Prostate gland (tissue), 2 donors: Measurements from ENCODE around the gene OR5H2. TPM values are rescaled to one million over a fixed set of nuclear protein-coding genes. Genes with fewer than 3 reads are reported as not detected.
A peak's percentile ranks its signal among the peaks of the same experiment; 100 is the strongest.

Experiments
- DNase-seq: peaks from one replicate; pipeline ENCODE4 v3.0.0-alpha.2; 2019; ENCODE audit warnings: low spot score
- H3K27ac ChIP-seq, 2 donors: fragments of 200-600 bp; sonication (generic); 2 replicates each; pipeline ENCODE4 v1.5.1; 2017 to 2019
- H3K27me3 ChIP-seq: fragments of 200-600 bp; sonication (generic); replicated peaks from 2 replicates; pipeline ENCODE4 v1.5.1; 2019; ENCODE audit not compliant: insufficient read depth
- H3K36me3 ChIP-seq, 2 donors: fragments of 200-600 bp; sonication (generic); 1 replicate in 1 of 2; 2 replicates in 1 of 2; pipeline versions ENCODE4 v1.5.1 to v1.8.1; 2017 to 2019
- H3K4me1 ChIP-seq: fragments of 200-600 bp; sonication (generic); replicated peaks from 2 replicates; pipeline ENCODE4 v1.5.1; 2019
- H3K4me3 ChIP-seq, 2 donors: fragments of 200-600 bp; sonication (generic); 2 replicates each; pipeline ENCODE4 v1.5.1; 2017 to 2019
- H3K9me3 ChIP-seq: fragments of 200-600 bp; sonication (generic); 2 replicates; pipeline ENCODE4 v1.5.1; 2017
- CTCF ChIP-seq, 4 experiments: fragments of 200-600 bp in 2 of 4; fragments of 450-650 bp in 2 of 4; sonication (generic) in 2 of 4; IDR thresholded peaks; 1 replicate in 3 of 4; 2 replicates in 1 of 4; pipeline ENCODE4 v1.5.1; 2016 to 2019; ENCODE audit warnings: antibody characterized with exemption in 4 of 4, mild to moderate bottlenecking in 2 of 4, moderate library complexity in 2 of 4
- POLR2A ChIP-seq: fragments of 450-650 bp; IDR thresholded peaks from one replicate; pipeline ENCODE4 v1.6.1; 2016; ENCODE audit warnings: antibody characterized with exemption, mild to moderate bottlenecking
- POLR2AphosphoS5 ChIP-seq: sonication (generic); formaldehyde crosslinking; IDR thresholded peaks from one replicate; pipeline ENCODE4 v1.6.1; 2017; ENCODE audit warnings: antibody characterized with exemption
- WGBS: methylation state at CpG from one replicate; pipeline ENCODE4 v1.1.5; 2018; 5-methylcytosine and 5-hydroxymethylcytosine counted together
- intact Hi-C: fragments of 100-400 bp; cut with DNase I; formaldehyde crosslinking; loops from one replicate; pipeline ENCODE4 v1.14.2; 2022
- total RNA-seq, 2 donors: library from RNA; depleted of rRNA; stranded (reverse); fragments of >200 nt; gene quantifications; one replicate each; pipeline ENCODE4 v1.1.0, GENCODE V29; 2016

Gene OR5H2
- total RNA-seq, 2 donors from 2014 or later: not detected

- intact Hi-C loops: no loop called here
- Histone ChIP-seq H3K9me3 (no peaks in the 10 kb centered on the region), H3K4me3 (no peak overlapping the region), H3K27ac (no peak overlapping the region), H3K36me3 (no peaks in the 10 kb centered on the region), H3K27me3 (no peaks in the 10 kb centered on the region), H3K4me1 (no peaks in the 10 kb centered on the region)
- TF ChIP-seq POLR2AphosphoS5 (no peak), POLR2A (no peak), CTCF (IDR thresholded peaks at IDR 0.05) (no peak)
- WGBS: 63% methylated on average over 2 of the region's 2 CpGs
- DNase-seq: no peak
These were observed 39.8 kb downstream of the OR5H2 start for GRCh38 chr3:98322101-98322500.

- WGBS: 67% methylated on average over 2 of the region's 2 CpGs
- no peaks in the 10 kb centered on the region for H3K4me1 ChIP-seq
- intact Hi-C loops: no loop called here
These were observed 40.4 kb downstream of the OR5H2 start for GRCh38 chr3:98322686-98323085.

GRCh38 chr3:98323425-98323824, 41.1 kb downstream of the OR5H2 start:
- H3K36me3 ChIP-seq: no peaks in the 10 kb centered on the region
- H3K4me1 ChIP-seq: no peaks in the 10 kb centered on the region
- TF ChIP-seq POLR2A (no peak), POLR2AphosphoS5 (no peak), CTCF (IDR thresholded peaks at IDR 0.05) (no peak)
- DNase-seq: no peak
- no peaks in the 10 kb centered on the region for H3K9me3 ChIP-seq
- H3K4me3 ChIP-seq: no peak overlapping the region
- H3K27me3 ChIP-seq: no peaks in the 10 kb centered on the region
- H3K27ac ChIP-seq: no peak overlapping the region
- intact Hi-C loops: no loop called here

More at GRCh38 chr3:98322686-98323085, 40.4 kb downstream of the OR5H2 start:
- Histone ChIP-seq H3K4me3 (no peak overlapping the region), H3K27ac (no peak overlapping the region), H3K9me3 (no peaks in the 10 kb centered on the region), H3K27me3 (no peaks in the 10 kb centered on the region), H3K36me3 (no peaks in the 10 kb centered on the region)
- no peak for DNase-seq
- no peak for TF ChIP-seq POLR2A
- TF ChIP-seq POLR2AphosphoS5: no peak
- TF ChIP-seq CTCF (IDR thresholded peaks at IDR 0.05): no peak

GRCh38 chr3:98325055-98325454, 42.8 kb downstream of the OR5H2 start:
- Histone ChIP-seq H3K4me1 (no peaks in the 10 kb centered on the region), H3K4me3 (peak overlapping the region; percentile 3 to 23), H3K27me3 (no peaks in the 10 kb centered on the region), H3K9me3 (no peaks in the 10 kb centered on the region), H3K27ac (peak overlapping the region in 1 of 2 donors; percentile 16), H3K36me3 (no peaks in the 10 kb centered on the region)
- intact Hi-C loops: loop anchor here (5.0 kb wide), 1 partner anchor 288 kb away; the partner anchor contains the start of gene GABRR3
- WGBS: 45% methylated on average over 12 of the region's 12 CpGs
- DNase-seq: peak; percentile 64
- TF ChIP-seq POLR2AphosphoS5 (peak; percentile 32), POLR2A (no peak)

GRCh38 chr3:98326105-98326893, 44.0 kb downstream of the OR5H2 start:
- no peaks in the 10 kb centered on the region for H3K4me1 ChIP-seq
- no peak overlapping the region for H3K4me3 ChIP-seq
- WGBS: 81% methylated on average over 2 of the region's 2 CpGs
- no peaks in the 10 kb centered on the region for H3K27me3 ChIP-seq
- no peak for DNase-seq
- H3K27ac ChIP-seq: no peak overlapping the region
- no peaks in the 10 kb centered on the region for H3K36me3 ChIP-seq
- intact Hi-C loops: loop anchor here (5.0 kb wide), 1 partner anchor 289 kb away; the partner anchor contains the start of gene GABRR3
- no peaks in the 10 kb centered on the region for H3K9me3 ChIP-seq
- TF ChIP-seq POLR2A (no peak), CTCF (IDR thresholded peaks at IDR 0.05) (no peak), POLR2AphosphoS5 (no peak)
